T-helper 2 cell treated with Interferon-gamma antibody and Interleukin-4, amounts not matched to agents 5 μg/mL and 100 μg/mL, for 36 hours (primary cell): ENCODE results near the gene MOB2.

Experiments
- DNase-seq: peaks from one replicate; pipeline ENCODE4 v3.0.0; 2021; ENCODE audit warnings: low spot score
- H3K27ac Mint-ChIP-seq: one replicate; pipeline ENCODE4 v1.8.0; 2021; ENCODE audit warnings: mild to moderate bottlenecking, mixed read lengths
- H3K27me3 Mint-ChIP-seq: one replicate; pipeline ENCODE4 v1.8.0; 2021; ENCODE audit warnings: low read depth, mixed read lengths
- H3K36me3 Mint-ChIP-seq: one replicate; pipeline ENCODE4 v1.8.0; 2021; ENCODE audit warnings: low read depth, mixed read lengths
- H3K4me1 Mint-ChIP-seq: one replicate; pipeline ENCODE4 v1.8.0; 2021; ENCODE audit warnings: low read depth, mixed read lengths
- H3K4me3 Mint-ChIP-seq: one replicate; pipeline ENCODE4 v1.8.0; 2022; ENCODE audit warnings: mild to moderate bottlenecking, moderate library complexity, mixed read lengths
- H3K9me3 Mint-ChIP-seq: one replicate; pipeline ENCODE4 v1.8.0; 2021; ENCODE audit warnings: mixed read lengths

MOB2 gene

GRCh38 chr11:1493650-1494244 is 7.2 kb upstream of the MOB2 start:
- no peaks in the 10 kb centered on the region for H3K9me3 Mint-ChIP-seq
- peaks cover 19% of the 10 kb centered on the region for H3K4me1 Mint-ChIP-seq
- H3K27me3 Mint-ChIP-seq: no peaks in the 10 kb centered on the region
- H3K4me3 Mint-ChIP-seq: no peak overlapping the region
- no peak overlapping the region for H3K27ac Mint-ChIP-seq
- DNase-seq: no peak
- no peaks in the 10 kb centered on the region for H3K36me3 Mint-ChIP-seq

GRCh38 chr11:1491379-1491778 is 4.8 kb upstream of the MOB2 start:
- H3K27ac Mint-ChIP-seq: no peak overlapping the region
- DNase-seq: no peak
- H3K9me3 Mint-ChIP-seq: no peaks in the 10 kb centered on the region
- H3K4me3 Mint-ChIP-seq: no peak overlapping the region
- no peaks in the 10 kb centered on the region for H3K36me3 Mint-ChIP-seq
- peaks cover under 1% of the 10 kb centered on the region for H3K4me1 Mint-ChIP-seq
- H3K27me3 Mint-ChIP-seq: no peaks in the 10 kb centered on the region

DNA sequence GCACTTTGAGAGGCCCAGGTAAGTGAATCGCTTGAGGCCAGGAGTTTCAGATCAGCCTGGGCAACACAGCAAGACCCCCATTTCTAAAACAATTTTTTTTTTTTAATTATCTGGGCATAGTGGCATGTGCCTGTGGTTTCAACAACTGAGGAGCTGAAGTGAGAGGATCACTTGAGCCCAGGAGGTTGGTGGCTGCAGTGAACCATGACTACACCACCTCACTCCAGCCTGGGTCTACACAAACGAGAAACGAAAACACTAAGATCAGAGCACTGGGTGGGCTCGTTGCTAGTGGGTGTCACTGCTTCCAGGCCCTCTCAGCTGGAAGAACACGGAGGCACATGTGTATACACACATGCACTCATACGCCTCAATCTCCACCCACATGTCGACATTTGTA is 4.1 kb upstream of the MOB2 start:
- Mint-ChIP-seq H3K36me3 (no peaks in the 10 kb centered on the region), H3K4me3 (no peak overlapping the region), H3K27ac (no peak overlapping the region), H3K4me1 (no peaks in the 10 kb centered on the region), H3K27me3 (no peaks in the 10 kb centered on the region), H3K9me3 (no peaks in the 10 kb centered on the region)
- no peak for DNase-seq

- no peaks in the 10 kb centered on the region for H3K36me3 Mint-ChIP-seq
- DNase-seq: no peak
- H3K27me3 Mint-ChIP-seq: no peaks in the 10 kb centered on the region
- H3K4me3 Mint-ChIP-seq: no peak overlapping the region
- no peak overlapping the region for H3K27ac Mint-ChIP-seq
- H3K4me1 Mint-ChIP-seq: no peaks in the 10 kb centered on the region
- no peaks in the 10 kb centered on the region for H3K9me3 Mint-ChIP-seq
These were observed 2.1 kb upstream of the MOB2 start for GRCh38 chr11:1488575-1489180.

DNA sequence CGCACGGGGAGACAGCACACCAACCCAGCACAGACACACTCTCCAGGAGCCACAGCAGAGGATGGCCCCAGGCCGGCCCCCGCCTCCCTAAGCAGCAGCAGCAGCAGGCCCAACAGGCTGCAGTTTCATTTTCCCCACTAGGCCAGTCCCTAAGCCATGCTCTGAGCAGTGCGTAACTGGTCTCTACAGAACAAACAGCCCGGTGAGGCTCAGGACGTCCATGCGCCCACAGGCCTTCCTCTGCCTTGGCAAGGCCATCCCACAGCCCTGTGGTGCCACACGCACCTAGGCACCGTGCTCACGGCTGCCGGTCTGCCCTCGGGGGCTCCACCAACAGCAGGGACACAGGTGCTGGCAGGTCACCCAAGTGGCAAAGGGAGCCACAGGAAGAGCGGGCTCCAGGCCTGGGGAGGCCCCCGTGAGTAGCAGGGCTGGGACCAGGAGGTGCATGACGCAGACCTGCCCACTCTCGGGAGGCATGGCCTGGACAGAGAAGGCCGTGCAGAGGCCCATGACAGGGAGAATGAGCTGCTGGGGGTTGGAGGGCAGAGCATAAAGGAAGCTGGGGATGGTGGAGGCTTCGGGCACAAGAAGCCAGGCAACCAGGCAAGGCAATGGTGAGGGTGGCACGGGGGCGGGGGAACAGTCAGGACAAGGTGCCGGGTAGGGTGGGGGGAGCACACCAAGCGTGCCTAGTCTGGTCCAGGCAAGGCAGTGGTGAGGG is 1.4 kb upstream of the MOB2 start:
- H3K27me3 Mint-ChIP-seq: no peaks in the 10 kb centered on the region
- no peaks in the 10 kb centered on the region for H3K9me3 Mint-ChIP-seq
- DNase-seq: no peak
- H3K27ac Mint-ChIP-seq: no peak overlapping the region
- H3K4me3 Mint-ChIP-seq: no peak overlapping the region
- H3K4me1 Mint-ChIP-seq: no peaks in the 10 kb centered on the region
- H3K36me3 Mint-ChIP-seq: no peaks in the 10 kb centered on the region

DNA sequence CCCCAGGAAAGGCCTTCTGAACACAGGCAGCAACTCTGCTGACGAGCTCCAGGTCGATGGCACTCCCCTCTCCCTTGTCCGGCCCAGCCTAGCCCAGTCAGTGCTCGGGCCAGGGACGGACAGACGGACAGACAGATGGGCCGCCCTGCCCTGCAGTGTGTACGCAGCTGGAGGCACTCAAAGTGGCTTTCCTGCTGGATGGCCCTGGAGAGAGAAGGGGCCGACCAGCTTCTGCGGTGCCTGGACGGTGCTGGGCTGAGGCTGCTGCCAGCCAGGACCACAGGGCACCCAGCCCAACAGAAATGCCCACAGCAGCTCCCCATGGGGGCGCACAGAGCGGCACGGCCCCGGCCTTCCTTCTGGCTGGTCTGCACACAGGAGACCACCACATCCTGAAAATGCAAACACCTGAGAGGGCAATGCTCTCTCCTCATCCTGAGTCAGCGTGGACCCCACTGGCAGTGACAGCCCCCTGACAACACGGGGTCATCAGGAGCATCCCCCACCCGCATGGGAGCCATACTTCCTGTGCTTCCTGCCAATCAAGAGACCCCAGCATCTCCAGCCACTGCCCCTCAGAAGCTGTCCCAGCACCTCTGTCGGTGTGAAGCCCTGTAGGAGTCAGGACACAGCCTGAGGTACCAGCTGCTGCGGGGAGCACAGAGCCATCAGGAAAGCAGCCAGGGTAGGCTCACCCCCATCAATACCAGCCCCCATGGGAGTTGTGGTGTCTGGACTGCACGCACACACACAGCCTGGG is 692 bp upstream of the MOB2 start:
- H3K4me1 Mint-ChIP-seq: no peaks in the 10 kb centered on the region
- H3K27ac Mint-ChIP-seq: no peak overlapping the region
- no peaks in the 10 kb centered on the region for H3K9me3 Mint-ChIP-seq
- DNase-seq: no peak
- no peaks in the 10 kb centered on the region for H3K27me3 Mint-ChIP-seq
- no peak overlapping the region for H3K4me3 Mint-ChIP-seq
- no peaks in the 10 kb centered on the region for H3K36me3 Mint-ChIP-seq

- no peaks in the 10 kb centered on the region for H3K36me3 Mint-ChIP-seq
- H3K27me3 Mint-ChIP-seq: no peaks in the 10 kb centered on the region
- no peaks in the 10 kb centered on the region for H3K4me1 Mint-ChIP-seq
- H3K27ac Mint-ChIP-seq: no peak overlapping the region
- no peaks in the 10 kb centered on the region for H3K9me3 Mint-ChIP-seq
- no peak overlapping the region for H3K4me3 Mint-ChIP-seq
- no peak for DNase-seq
These were observed 1.1 kb downstream of the MOB2 start for GRCh38 chr11:1485504-1485885.

DNA sequence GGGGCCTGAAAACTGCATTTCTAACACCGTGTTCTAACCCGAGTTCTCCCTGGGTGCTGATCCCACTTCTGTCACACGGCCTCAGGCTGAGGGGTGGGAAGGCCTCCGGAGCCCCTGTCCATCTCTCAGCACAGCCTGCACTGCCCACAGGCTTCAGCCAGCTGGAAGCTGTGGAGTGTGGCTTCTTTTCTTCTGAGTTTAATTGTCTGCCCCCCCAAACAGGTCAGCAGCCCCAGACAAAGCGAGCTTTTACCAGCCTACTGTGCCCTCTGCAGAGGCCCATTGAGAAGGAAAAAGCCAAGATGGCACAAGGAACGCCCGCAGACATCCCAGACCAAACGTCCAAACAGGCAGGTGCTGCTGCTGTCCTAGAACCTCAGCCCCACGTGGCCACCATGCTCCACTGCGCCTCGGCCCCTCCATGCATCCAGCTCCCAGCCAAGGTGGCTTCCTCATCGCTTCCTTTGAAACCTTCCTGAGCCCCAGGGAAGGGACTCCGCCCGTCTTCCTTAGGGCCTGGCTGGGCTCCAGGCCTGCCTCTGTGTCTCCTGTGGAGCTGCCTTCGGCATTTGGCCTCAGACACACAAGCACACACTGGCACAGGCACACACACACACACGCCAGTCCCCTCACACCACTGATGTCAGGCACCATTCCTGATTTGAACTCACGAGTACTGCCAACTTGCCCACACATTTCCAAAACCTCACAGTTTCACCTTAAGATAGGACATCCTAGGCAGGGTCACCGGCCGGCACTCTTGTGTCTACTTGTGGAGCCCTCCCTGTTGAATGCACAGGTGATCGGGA is 1.7 kb downstream of the MOB2 start:
- Mint-ChIP-seq H3K27ac (no peak overlapping the region), H3K4me1 (no peaks in the 10 kb centered on the region), H3K4me3 (no peak overlapping the region)

GRCh38 chr11:1484061-1484671 is 2.4 kb downstream of the MOB2 start:
- Mint-ChIP-seq H3K27me3 (no peaks in the 10 kb centered on the region), H3K27ac (no peak overlapping the region), H3K36me3 (peaks cover 2% of the 10 kb centered on the region), H3K4me1 (no peaks in the 10 kb centered on the region), H3K4me3 (no peak overlapping the region), H3K9me3 (no peaks in the 10 kb centered on the region)
- no peak for DNase-seq

More for the DNA sequence above, 1.7 kb downstream of the MOB2 start:
- no peaks in the 10 kb centered on the region for H3K9me3 Mint-ChIP-seq
- H3K27me3 Mint-ChIP-seq: no peaks in the 10 kb centered on the region
- peaks cover 2% of the 10 kb centered on the region for H3K36me3 Mint-ChIP-seq
- DNase-seq: no peak

GRCh38 chr11:1483445-1483961 is 3.1 kb downstream of the MOB2 start:
- Mint-ChIP-seq H3K4me3 (no peak overlapping the region), H3K36me3 (peaks cover 4% of the 10 kb centered on the region), H3K4me1 (no peaks in the 10 kb centered on the region), H3K27me3 (no peaks in the 10 kb centered on the region), H3K27ac (no peak overlapping the region), H3K9me3 (no peaks in the 10 kb centered on the region)
- no peak for DNase-seq

- H3K4me1 Mint-ChIP-seq: no peaks in the 10 kb centered on the region
- H3K27ac Mint-ChIP-seq: no peak overlapping the region
- no peaks in the 10 kb centered on the region for H3K9me3 Mint-ChIP-seq
- H3K27me3 Mint-ChIP-seq: no peaks in the 10 kb centered on the region
- DNase-seq: no peak
- H3K36me3 Mint-ChIP-seq: peaks cover 4% of the 10 kb centered on the region
- H3K4me3 Mint-ChIP-seq: no peak overlapping the region
These were observed 3.8 kb downstream of the MOB2 start for GRCh38 chr11:1482581-1483444.

- Mint-ChIP-seq H3K27ac (no peak overlapping the region), H3K9me3 (no peaks in the 10 kb centered on the region)
These were observed 4.6 kb downstream of the MOB2 start for GRCh38 chr11:1481861-1482441.

More at GRCh38 chr11:1481861-1482441, 4.6 kb downstream of the MOB2 start:
- DNase-seq: no peak
- H3K4me1 Mint-ChIP-seq: no peaks in the 10 kb centered on the region
- H3K27me3 Mint-ChIP-seq: no peaks in the 10 kb centered on the region
- H3K4me3 Mint-ChIP-seq: no peak overlapping the region
- H3K36me3 Mint-ChIP-seq: peaks cover 4% of the 10 kb centered on the region
